Tibial nerve (tissue), 4 donors: ENCODE data around the gene TNFRSF21.

ENCODE experiments used
- CTCF ChIP-seq, 5 experiments: fragments of 200-600 bp in 3 of 5; fragments of 450-650 bp in 2 of 5; sonication (generic) in 3 of 5; IDR thresholded peaks; one replicate each; pipeline ENCODE4 v1.5.1; 2016 to 2019; ENCODE audit warnings: antibody characterized with exemption in 5 of 5, mild to moderate bottlenecking in 3 of 5, moderate library complexity in 2 of 5
- EP300 ChIP-seq, 2 donors: sonication (generic); formaldehyde crosslinking; IDR thresholded peaks; one replicate each; pipeline ENCODE4 v1.6.1; 2017; ENCODE audit warnings: antibody characterized with exemption in 2 of 2, mild to moderate bottlenecking in 1 of 2
- POLR2A ChIP-seq, 2 donors: fragments of 450-650 bp; IDR thresholded peaks; one replicate each; pipeline ENCODE4 v1.6.1; 2017; ENCODE audit warnings: antibody characterized with exemption in 2 of 2, mild to moderate bottlenecking in 2 of 2, moderate library complexity in 2 of 2

GRCh38 chr6:47238456-47238995, 71.2 kb downstream of the TNFRSF21 start:
- TF ChIP-seq CTCF (IDR thresholded peaks at IDR 0.05) (no peak), POLR2A (IDR thresholded peaks at IDR 0.05) (no peak), EP300 (IDR thresholded peaks at IDR 0.05) (no peak)
